GM20431 (cell line): ENCODE results near the gene BEST3.

Experiments used
- in situ Hi-C: fragments of 300-500 bp; cut with MseI, MboI; formaldehyde crosslinking; loops from one replicate; pipeline ENCODE4 v1.15.0; 2020; ENCODE audit warnings: low sequenced_read_pairs; ENCODE audit not compliant: unreplicated experiment

Gene BEST3

GRCh38 chr12:69698769-69699540 lies at the start of gene BEST3:
BEST3 (minus strand) TSS chr12:69699303; CDS start chr12:69697798, 1,505 bp downstream.
- in situ Hi-C loops: no loop called here

GRCh38 chr12:69744109-69744508 lies 45.0 kb upstream of the BEST3 start:
- in situ Hi-C loops: no loop called here

GRCh38 chr12:69739287-69740191 lies 40.4 kb upstream of the BEST3 start:
- in situ Hi-C loops: no loop called here

GRCh38 chr12:69738351-69739286 lies 39.5 kb upstream of the BEST3 start, which contains the start of gene RAB3IP:
RAB3IP (plus strand) TSS chr12:69738860; CDS start chr12:69755409, 16,549 bp downstream.
- in situ Hi-C loops: no loop called here

DNA sequence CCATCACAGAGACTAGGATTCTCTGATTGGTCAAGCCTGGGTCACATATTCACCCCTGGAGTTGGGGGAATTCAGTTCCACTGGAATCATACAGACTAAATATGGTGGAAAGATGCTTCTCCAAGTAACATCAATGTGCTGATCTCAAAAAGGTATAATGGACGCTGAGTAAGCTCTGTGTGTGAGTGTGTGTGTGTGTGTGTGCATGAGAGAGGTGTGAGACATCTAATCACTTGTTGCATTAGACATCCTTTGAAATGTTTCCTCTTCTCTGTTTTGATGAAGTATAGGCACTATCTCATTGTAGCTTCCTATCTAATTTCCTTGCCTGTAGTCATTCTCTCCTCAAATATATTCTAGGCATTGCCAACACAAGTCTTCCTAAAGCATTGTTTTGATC lies 34.5 kb upstream of the BEST3 start:
- in situ Hi-C loops: no loop called here

DNA sequence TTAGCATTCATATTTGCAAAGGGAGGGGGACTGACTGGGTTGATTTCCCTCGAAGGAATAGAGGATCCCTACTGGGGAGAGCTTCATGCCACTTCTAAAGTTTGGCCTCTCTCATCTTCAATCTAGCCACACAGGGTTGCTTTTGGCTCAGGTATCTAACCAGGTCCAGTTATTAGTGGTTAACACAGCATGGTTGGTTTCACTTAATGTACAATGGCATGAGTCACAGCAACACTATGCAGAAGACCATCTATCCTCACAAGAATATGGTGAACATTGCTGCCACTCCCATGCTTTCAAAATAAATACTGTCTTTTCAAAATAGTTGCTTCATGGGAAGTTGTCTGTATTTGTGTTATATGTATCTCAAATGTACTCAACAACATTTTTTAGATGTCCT lies 33.0 kb upstream of the BEST3 start:
- in situ Hi-C loops: no loop called here

GRCh38 chr12:69726922-69727321 lies 27.8 kb upstream of the BEST3 start:
- in situ Hi-C loops: no loop called here

DNA sequence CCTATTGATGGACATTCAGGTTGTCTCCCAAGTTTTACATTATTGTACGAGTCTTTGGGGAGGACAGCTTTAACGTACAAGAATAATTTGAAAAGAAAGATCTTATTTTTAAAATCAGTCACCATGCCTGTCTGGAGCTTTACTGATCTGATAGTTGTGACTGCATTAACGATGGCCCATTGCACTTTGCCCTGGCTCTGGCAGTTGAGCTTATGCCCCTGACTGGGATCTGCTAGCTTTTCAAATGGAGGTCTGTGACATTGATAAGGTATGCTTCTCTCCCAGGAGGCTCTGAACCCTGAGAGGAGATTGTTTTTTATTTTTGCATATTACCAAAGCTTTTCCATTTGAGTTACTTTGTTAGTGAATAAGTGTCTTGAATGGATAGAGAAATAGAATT lies 21.6 kb upstream of the BEST3 start:
- in situ Hi-C loops: no loop called here

GRCh38 chr12:69719336-69720316 lies 20.5 kb upstream of the BEST3 start:
- in situ Hi-C loops: no loop called here

DNA sequence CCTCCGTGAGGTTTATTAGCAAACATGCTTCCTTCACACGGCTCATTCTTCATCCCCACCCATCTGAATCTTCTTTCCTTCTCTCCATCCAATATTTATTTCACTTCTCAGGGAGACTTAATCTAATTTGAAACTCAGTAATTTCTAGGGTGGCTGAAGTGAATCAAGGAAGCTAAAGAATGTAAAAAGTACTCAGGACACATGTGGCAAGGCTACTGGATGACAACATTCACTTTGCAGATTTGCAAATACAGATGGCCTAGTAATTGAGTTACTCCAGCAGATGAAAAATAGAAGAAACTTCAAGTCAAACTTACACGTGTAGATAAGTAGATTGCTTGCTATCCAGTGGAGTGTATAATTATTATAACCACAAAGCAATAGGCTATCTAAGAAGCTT lies 15.4 kb upstream of the BEST3 start:
- in situ Hi-C loops: no loop called here

DNA sequence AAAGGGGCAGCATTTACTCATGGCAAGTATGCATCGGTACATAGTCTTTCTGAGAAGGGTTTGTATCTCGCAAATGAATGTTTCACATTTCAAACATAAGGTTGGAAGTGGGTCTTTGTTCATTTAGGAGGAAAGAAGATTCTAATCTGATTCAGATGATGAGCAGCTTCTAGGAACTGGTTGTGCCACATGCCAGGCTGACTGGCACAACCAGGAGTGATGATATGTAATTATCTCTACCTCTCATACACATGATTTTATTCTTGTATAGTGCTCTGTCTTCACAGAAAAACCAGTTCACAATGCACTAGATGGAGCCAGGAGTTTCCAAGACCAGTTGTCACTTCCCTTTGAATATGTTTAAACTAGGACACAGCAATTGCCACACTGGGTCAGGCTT lies 13.7 kb upstream of the BEST3 start:
- in situ Hi-C loops: no loop called here

- in situ Hi-C loops: no loop called here
Measured at GRCh38 chr12:69708649-69709048, 9.5 kb upstream of the BEST3 start.

DNA sequence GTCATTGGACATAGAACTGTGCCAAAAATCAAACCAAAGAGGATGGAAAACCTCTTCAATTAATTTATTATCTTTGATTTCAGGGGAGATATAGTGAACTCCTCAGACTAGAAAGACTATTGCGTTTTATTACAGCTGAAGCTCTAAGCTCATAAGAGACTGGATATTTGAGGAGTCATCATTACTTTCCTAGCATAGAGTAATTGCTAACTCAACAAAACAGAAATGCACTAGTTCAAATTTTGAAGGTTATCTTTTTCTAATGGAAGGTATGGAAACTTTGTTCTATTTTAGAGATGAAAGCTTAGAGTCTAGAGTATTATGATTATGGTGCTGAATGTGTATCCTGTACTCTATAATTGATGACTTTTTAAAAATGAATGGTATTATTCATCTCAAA lies 5.3 kb upstream of the BEST3 start:
- in situ Hi-C loops: no loop called here

DNA sequence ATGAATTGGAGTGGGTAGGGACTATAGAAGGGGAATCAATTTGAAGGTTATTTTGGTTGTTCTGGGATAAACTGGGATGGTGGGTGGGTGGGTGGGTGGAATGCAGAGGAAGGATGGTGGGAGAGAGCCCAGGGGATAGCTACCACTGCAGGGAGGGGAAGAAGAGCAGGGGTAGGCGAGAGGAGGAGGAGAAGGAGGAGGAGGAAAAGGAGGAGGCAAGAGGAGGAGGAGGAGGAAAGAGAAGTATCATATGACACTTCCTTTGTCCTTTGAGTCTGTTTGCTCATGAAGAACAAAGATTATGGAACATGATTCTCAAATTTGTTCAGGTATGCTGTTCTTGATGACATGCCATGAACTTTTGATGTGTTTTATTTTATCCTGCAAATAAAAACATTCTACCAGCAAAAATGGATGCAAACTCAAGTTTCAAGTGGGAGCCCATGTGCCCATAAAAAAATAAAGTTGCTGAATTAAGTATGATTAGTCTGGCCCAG lies 4.1 kb upstream of the BEST3 start:
- in situ Hi-C loops: no loop called here

- in situ Hi-C loops: no loop called here
Measured at GRCh38 chr12:69701826-69702225, 2.7 kb upstream of the BEST3 start.

- in situ Hi-C loops: no loop called here
Measured at GRCh38 chr12:69698054-69698453, 1.0 kb downstream of the BEST3 start.

DNA sequence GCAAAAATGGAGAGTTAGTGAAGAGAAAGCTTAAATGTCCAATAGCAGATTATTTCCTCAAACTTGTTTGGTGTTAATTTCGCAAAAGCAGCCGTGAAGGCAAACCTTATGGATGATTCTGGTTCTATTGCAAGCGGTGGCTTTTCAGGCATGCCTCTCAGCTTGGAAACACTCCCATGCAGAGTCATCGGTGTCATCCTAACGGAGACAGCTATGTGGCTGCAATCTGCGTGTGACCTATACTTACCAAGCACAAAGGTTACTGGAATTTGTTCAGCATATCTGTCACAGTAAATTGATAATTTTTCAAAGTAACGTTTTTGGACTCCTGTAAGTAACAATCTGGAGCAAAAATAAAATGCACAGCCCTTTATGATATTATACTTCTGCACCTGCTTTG lies 5.0 kb downstream of the BEST3 start:
- in situ Hi-C loops: no loop called here

DNA sequence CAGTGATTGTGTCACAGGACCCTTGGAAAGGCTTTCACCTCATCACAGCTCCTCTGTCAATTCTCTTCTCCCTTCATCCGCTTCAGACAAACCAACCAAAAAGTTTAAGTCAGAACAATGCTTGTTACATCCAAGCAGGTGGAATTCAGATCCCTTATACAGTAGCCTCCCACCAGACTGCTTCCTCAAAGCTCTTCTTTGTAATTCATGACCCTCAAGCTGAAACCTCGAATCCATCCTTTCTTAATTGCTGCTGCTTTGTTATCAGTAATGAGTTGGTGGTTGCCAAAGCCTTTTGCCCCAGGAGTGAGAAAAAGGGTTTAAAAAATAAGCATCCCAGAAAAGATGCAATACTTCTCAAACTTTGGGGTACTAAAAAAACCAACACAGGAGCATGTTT lies 9.5 kb downstream of the BEST3 start:
- in situ Hi-C loops: no loop called here
